Panc1 (cell line): ENCODE data around the gene FHIT. TPM values are rescaled to one million over a fixed set of nuclear protein-coding genes. Genes with fewer than 3 reads are reported as not detected.

Experiments
- ATAC-seq: fragments of 200-7000 bp; cut with Tn5 transposase; 2 replicates; pipeline ENCODE4 v1.9.1; 2020; ENCODE audit warnings: mild to moderate bottlenecking, moderate library complexity
- BruUV-seq: library from RNA; stranded (reverse); fragments of 400-500 nt; replicated peaks from 2 replicates; lab custom pipeline; 2021; lab: Mats Ljungman, UMichigan
- CTCF ChIA-PET: fragments of 300-600 bp; sonication (Branson Sonifier 250); formaldehyde crosslinking; loops from one replicate; lab custom pipeline; 2022; ENCODE audit warnings: antibody characterized with exemption; lab: Charles Lee
- POLR2A ChIA-PET: fragments of 300-600 bp; sonication (Branson Sonifier 250); formaldehyde crosslinking; loops from one replicate; lab custom pipeline; 2022; ENCODE audit warnings: antibody characterized with exemption; lab: Charles Lee
- DNase-seq: peaks from one replicate; pipeline ENCODE4 v3.0.0-alpha.2; 2010; ENCODE audit warnings: low read depth, low spot score
- H3K27ac ChIP-seq: 2 replicates; pipeline ENCODE4 v1.5.1; 2011; ENCODE audit warnings: mild to moderate bottlenecking, low read length, inconsistent platforms
- H3K27me3 ChIP-seq: fragments of 200-500 bp; sonication (Bioruptor generic); 2 replicates; pipeline ENCODE4 v1.6.0; 2014; ENCODE audit warnings: low read length, inconsistent platforms; ENCODE audit not compliant: control insufficient read depth, insufficient read depth
- H3K36me3 ChIP-seq: fragments of 200-500 bp; sonication (Bioruptor generic); 2 replicates; pipeline ENCODE4 v1.5.1; 2014; ENCODE audit warnings: inconsistent platforms, mild to moderate bottlenecking, low read length, moderate library complexity; ENCODE audit not compliant: control insufficient read depth, insufficient read depth
- H3K4me1 ChIP-seq: 2 replicates; pipeline ENCODE4 v1.5.1; 2011; ENCODE audit warnings: inconsistent platforms, mild to moderate bottlenecking, low read length, moderate library complexity; ENCODE audit not compliant: control insufficient read depth, insufficient read depth
- H3K4me3 ChIP-seq, 2 experiments: 2 replicates each; pipeline ENCODE4 v1.5.1; 2011 to 2012; ENCODE audit warnings: low read depth in 2 of 2, low read length in 2 of 2, mild to moderate bottlenecking in 2 of 2, inconsistent platforms in 1 of 2, moderate library complexity in 1 of 2
- H3K9me3 ChIP-seq: fragments of 200-500 bp; sonication (Bioruptor generic); 2 replicates; pipeline ENCODE4 v1.5.1; 2014; ENCODE audit warnings: low read depth, mild to moderate bottlenecking, inconsistent platforms, low read length, moderate library complexity; ENCODE audit not compliant: control insufficient read depth, insufficient read depth
- CTCF ChIP-seq: fragments of 450-650 bp; IDR thresholded peaks from 2 replicates; pipeline ENCODE4 v1.5.1; 2017; ENCODE audit warnings: mild to moderate bottlenecking
- POLR2AphosphoS5 ChIP-seq: IDR thresholded peaks from 2 replicates; pipeline ENCODE4 v1.6.1; 2012; ENCODE audit warnings: mild to moderate bottlenecking, low read depth, low read length, moderate library complexity
- REST ChIP-seq, 2 experiments: IDR thresholded peaks; 2 replicates each; pipeline ENCODE4 v1.6.1; 2011 to 2012; ENCODE audit warnings: low read depth in 2 of 2, control low read depth in 1 of 2, low read length in 1 of 2, mild to moderate bottlenecking in 1 of 2, moderate library complexity in 1 of 2; ENCODE audit not compliant: insufficient read depth in 1 of 2
- SIN3A ChIP-seq: IDR thresholded peaks from 2 replicates; pipeline ENCODE4 v1.6.1; 2012; ENCODE audit warnings: low read depth, mild to moderate bottlenecking, low read length, moderate library complexity, borderline replicate concordance; ENCODE audit not compliant: insufficient read depth
- TCF7L2 ChIP-seq: IDR thresholded peaks from 2 replicates; pipeline ENCODE4 v1.6.1; 2011; ENCODE audit warnings: mild to moderate bottlenecking, low read depth, low read length, inconsistent platforms
- in situ Hi-C: cut with HindIII; loops from 2 replicates; pipeline ENCODE4 v1.10.0; 2016; ENCODE audit warnings: low sequenced_read_pairs, low pct_unique_long_range_greater_than_20kb
- intact Hi-C: fragments of 100-400 bp; cut with micrococcal nuclease; formaldehyde crosslinking; loops from one replicate; pipeline ENCODE4 v1.10.0; 2022; ENCODE audit not compliant: unreplicated experiment
- total RNA-seq: library from RNA; stranded (reverse); gene quantifications from one replicate; pipeline ENCODE4 v1.2.1, GENCODE V29; 2021; ENCODE audit not compliant: unreplicated experiment

Gene FHIT
- total RNA-seq, 1 experiment from 2014 or later, result 2.2 TPM

DNA sequence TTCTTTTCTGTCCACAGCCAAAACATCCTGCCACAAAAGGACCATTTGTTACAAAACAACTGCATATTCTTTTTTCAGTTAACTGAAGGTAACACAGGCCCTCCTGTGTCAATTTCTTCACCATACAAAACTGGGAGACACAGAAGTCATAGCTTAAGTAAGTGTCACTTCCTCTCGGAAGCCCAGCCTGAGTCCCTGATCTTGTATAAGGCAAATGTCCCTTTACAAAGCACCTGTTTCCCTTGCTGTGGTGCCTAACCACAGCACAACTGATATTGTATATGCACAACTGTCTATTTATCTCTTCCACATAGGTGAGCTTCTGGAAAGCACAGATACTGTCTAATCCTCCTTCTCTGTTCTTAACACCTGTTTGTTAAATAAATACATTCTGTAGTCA lies 293.7 kb downstream of the FHIT start:
- Histone ChIP-seq H3K27me3 (no peaks in the 10 kb centered on the region), H3K27ac (no peak overlapping the region), H3K4me1 (no peaks in the 10 kb centered on the region; the same call in 1 of the 2 replicates), H3K36me3 (no peaks in the 10 kb centered on the region), H3K9me3 (no peaks in the 10 kb centered on the region), H3K4me3 (no peak overlapping the region)
- intact Hi-C loops, result no loop called here
- ChIA-PET CTCF (no interaction called here), POLR2A (no interaction called here)
- DNase-seq (no peak), ATAC-seq (no peak)
- BruUV-seq, result no TSS peak
- in situ Hi-C loops, result no loop called here
- TF ChIP-seq SIN3A (no peak), POLR2AphosphoS5 (no peak), REST (IDR thresholded peaks at IDR 0.05; ENCODE audit: insufficient read depth in 1 of 2, low read depth in 2 of 2, low read length in 1 of 2) (no peak), CTCF (no peak), TCF7L2 (no peak)

- Histone ChIP-seq H3K27ac (no peak overlapping the region), H3K27me3 (no peaks in the 10 kb centered on the region), H3K36me3 (no peaks in the 10 kb centered on the region), H3K4me1 (no peaks in the 10 kb centered on the region; the same call in 1 of the 2 replicates), H3K4me3 (no peak overlapping the region), H3K9me3 (no peaks in the 10 kb centered on the region)
- no TSS peak for BruUV-seq
- POLR2A ChIA-PET, result no interaction called here
- DNase-seq (no peak), ATAC-seq (no peak)
- CTCF ChIA-PET, result no interaction called here
- in situ Hi-C loops (no loop called here), intact Hi-C loops (no loop called here)
- TF ChIP-seq CTCF (no peak), POLR2AphosphoS5 (no peak), REST (IDR thresholded peaks at IDR 0.05; ENCODE audit: insufficient read depth in 1 of 2, low read depth in 2 of 2, low read length in 1 of 2) (no peak), SIN3A (no peak), TCF7L2 (no peak)
Measured at GRCh38 chr3:60956729-60957128, 294.5 kb downstream of the FHIT start.
